ENCODE data around the gene OR56B1.

GRCh38 chr11:5719703-5720495, 16.3 kb upstream of the OR56B1 start:
- no peak for TF ChIP-seq CTCF (conservative IDR thresholded peaks at IDR 0.05; ENCODE audit: low read length)
- TF ChIP-seq EZH2phosphoT487 (IDR thresholded peaks at IDR 0.05; ENCODE audit: borderline replicate concordance, low read depth, low read length) = no peak

All from OCI-LY7 (cell line).